Left renal pelvis (tissue), 4 donors: ENCODE results near the gene SREBF2. TPM values are rescaled to one million over a fixed set of nuclear protein-coding genes. Genes with fewer than 3 reads are reported as not detected.
"Not testable (repeated sequence)": the region's sequence is repeated elsewhere in the genome, so short reads cannot be mapped to it uniquely, and the experiment has no call there.

ENCODE experiments used
- DNase-seq, 4 donors: peaks; one replicate each; pipeline ENCODE4 v3.0.0-alpha.2; 2013; ENCODE audit warnings: low read depth in 4 of 4, low spot score in 3 of 4
- polyA plus RNA-seq, 4 donors: library from polyadenylated mRNA; unstranded; fragments of 120-200 nt; gene quantifications; one replicate each; pipeline ENCODE4 v1.2.1, GENCODE V29; 2013; ENCODE audit not compliant: insufficient read length in 4 of 4

SREBF2 gene
- polyA plus RNA-seq, 4 donors: 76.0 to 99.1 (median 93.9) TPM

DNA sequence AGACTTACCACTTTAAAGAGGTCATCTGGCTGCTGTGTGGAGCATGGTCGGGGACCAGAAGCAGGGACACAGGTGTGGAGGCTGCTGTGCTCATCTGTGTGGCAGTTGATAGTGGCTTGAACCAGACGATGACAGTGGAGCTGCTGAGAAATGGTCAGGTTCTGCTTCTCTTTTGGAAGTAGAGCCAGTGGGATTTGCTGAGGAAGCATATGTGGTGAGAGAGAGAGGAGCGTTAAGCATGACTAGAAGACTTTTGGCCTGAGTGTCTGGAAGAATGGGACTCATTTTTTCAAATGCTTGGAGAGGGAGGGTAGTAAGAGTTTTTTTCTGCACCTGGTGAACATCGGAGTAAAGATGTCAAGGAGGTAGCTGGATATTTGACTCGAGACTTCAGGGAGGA, 12.5 kb upstream of the SREBF2 start:
- no peak for DNase-seq

DNA sequence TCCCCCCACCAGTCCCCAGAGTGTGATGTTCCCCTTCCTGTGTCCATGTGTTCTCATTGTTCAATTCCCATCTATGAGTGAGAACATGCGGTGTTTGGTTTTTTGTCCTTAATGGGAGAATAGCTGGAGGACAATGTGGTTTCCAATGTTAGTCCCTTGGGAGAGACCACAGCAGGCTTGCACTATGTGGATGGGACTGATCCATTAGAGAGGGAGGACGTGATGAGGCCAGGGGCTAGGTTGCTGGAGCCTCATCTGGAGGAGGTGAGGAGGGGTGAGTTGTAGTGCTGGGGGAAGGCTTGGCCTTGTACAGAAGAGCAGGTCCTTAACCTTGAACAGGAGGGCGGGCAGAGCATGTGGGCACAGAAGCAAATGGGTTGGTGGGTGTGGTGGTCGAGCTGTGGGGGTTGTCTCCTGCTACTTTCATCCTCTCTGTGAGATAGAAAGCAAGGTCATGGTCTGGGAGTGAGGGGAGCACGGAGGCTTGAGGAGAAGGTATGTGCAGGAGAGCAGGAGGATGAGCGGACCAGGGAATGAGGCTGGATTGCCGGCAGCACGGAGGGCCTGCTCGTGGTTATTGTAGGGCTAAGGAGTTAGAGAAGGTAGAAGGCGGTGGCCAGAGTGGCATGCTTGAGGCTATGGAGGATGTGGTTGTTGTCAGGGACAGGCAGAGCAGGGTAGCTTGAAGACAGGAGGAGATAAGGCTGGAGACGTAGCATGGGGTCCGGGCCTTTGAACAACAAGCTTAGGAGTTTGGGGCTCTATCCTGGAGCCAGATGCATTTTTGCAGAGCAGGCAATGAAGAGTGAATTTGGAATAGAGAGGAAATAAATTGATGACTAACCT, 11.2 kb upstream of the SREBF2 start:
- DNase-seq: no peak

- DNase-seq: no peak
These were observed 10.4 kb upstream of the SREBF2 start for GRCh38 chr22:41822317-41823057.

DNA sequence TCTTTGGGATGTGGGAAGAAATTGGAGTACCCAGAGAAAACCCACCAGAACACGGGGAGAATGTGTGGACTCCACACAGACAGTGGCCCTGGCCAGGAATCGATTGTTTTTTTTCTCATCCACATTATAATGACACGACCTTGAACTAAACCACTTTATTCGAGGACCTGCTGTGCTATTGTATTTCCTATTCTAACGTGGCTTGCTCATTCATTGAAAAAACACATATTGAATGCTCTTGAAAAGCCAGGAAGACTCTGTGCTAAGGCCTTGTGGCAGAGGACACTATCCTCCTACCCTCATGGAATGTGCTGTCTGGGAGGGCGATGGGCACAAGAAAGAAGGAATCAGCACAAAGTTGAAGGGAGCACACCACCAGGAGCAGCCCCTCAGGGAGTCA, 9.1 kb upstream of the SREBF2 start:
- DNase-seq: no peak

DNA sequence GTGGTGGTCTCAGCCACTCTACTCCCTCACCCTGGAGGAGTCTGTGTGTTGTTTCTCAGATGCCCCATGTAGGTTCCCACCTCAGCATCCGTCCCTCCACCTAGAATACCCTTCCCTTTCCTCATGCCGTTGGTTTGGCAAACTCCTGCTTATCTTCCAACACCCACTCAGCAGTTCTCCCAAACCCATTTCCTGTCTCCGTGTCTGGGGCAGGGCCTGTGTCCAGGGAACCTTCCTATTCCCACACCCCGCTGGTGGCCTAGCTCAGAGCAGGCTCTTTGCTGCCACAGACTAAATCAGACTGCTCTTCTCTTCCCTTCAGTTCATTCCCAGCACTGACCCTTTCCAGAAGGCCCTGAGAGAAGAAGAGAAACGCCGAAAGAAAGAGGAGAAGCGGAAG, 7.5 kb upstream of the SREBF2 start:
- no peak for DNase-seq

- no peak for DNase-seq
These were observed 6.9 kb upstream of the SREBF2 start for GRCh38 chr22:41826021-41826420.

- no peak for DNase-seq
These were observed 6.2 kb upstream of the SREBF2 start for GRCh38 chr22:41826430-41827383.

DNA sequence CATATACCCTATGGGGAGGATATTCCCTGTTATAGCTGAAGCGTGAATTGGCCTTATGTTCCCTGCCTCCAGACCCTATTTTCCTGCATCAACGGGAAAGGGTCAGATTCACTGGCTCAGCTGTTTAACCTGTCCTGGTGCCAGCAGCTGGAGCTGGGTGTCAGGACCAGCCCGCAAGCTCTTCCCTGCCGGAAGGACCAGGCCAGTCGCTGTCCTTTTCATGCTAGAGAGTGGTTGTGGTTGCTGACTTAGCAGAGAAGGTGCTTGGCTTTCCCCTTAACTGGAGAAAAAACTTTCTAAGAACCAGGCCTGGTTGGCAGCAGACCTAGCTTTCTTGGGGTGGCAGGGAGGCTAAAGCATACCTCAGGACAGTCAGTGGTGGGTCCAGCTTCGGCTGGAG, 5.2 kb upstream of the SREBF2 start:
- DNase-seq: no peak

GRCh38 chr22:41828516-41828915, 4.4 kb upstream of the SREBF2 start:
- DNase-seq: no peak

DNA sequence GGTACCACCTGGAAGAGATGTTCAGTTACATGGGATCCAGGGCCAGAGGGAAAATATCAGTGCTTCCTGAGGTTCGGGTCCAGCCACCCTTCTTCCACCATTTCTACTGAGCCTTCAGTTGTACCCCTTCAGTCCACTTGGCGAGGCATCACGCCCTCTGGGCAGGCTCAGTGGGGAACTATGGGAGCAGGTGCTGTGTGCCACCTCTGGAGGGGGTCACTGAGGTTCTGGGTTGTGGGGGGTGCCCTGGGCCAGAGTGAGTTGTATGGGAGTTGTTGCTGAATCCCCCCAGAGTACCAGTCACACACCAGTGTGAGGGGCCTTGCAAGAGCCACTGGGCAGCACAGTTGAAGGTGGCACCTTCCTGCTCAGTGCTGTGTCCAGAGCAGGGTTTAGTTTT, 2.7 kb upstream of the SREBF2 start:
- DNase-seq: no peak

DNA sequence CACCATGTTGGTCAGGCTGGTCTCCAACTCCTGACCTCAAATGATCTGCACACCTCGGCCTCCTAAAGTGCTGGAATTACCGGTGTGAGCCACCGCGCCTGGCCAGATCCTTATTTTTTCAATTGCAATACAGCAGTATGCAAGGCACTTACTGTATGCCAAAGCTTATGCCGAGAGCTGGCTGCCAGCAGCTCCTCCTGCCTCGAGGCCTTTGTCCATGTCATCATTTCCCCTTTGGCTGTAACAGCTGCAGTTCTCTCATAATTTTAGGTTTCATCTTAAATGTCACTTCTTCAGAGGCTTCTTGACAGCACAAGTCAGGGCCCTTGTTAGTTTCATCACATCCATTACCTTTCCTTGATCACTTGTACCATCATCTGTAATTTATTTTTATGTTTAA, 1.5 kb upstream of the SREBF2 start:
- no peak for DNase-seq

DNA sequence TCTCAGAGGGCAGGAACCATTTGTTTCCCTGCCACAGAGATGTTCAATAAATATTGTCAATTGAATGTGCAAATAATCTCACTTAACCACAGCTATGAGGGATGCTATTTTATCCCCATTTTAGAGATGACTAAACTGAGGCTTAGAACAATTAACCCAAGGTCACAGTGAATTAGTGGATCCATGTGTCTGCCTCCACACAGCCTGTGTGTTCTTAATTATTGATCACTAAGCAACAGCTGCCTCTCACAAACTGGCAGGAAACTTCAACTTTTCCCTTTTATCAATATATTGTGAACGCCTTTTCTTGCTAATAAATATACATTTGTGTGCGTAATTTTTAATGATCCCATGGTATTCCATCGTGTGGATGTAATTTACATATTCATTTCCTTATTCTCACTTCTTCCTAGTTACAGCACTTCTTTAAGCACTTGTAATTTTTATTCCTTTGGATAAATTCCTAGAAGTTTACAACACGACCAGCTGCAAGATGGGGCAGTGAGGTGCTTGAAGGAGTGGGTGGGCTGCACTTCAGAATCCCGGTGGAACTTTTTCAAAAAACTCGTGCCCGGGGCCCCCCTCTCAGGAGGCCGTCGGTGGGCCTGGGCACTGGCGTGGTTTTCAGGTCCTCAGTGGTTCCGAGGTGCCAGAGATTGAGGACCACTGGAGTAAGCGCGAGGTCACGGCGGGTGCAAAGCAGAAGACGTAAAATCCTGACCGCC, 915 bp upstream of the SREBF2 start:
- DNase-seq: no peak

DNA sequence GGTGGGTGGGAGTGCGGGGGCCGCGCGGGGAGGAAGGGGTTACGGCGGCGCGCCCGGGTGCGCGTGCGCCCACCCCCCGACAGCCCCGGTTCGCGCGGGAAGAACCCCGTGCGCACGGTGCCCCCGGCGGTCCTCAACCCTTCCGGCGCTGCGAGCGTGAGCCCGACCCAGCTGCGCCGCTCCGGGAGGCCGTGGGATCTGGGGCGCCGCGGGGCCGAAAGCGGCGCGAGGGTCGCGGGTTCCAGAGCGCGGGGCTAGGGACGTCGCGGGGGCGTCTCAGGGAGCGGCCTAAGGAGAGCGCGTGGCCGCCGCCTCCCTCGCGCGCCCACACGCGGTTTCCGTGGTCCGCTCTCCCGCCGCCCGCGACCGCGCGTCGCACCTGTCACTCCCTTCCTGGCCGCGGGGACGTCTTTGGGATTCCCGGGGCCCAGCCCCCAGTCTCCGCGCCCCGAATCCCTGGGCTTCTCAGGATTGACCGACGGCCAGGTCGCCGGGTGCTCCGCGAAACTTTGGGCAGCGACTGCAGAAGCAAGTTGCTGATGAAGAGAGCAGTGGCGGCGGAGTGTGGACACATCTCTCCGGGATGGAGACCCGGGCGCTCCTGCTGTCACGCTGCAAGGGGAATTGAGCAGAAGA, 582 bp downstream of the SREBF2 start:
- DNase-seq: no peak

- DNase-seq: no peak
These were observed 1.4 kb downstream of the SREBF2 start for GRCh38 chr22:41834005-41834944.

DNA sequence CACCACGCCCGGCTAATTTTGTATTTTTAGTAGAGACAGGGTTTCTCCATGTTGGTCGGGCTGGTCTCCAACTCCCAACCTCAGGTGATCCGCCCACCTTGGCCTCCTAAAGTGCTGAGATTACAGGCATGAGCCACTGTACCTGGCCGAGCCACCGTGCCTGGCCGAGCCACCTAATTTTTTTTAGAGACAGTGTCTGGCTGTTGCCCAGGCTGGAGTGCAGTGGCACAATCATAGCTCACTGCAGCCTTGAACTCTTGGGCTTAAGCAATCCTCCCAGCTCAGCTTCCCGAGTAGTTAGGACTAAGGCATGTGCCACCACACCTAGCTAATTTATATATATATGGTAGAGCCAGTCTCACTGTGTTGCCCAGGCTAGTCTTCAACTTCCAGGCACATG, 2.6 kb downstream of the SREBF2 start:
- DNase-seq: not testable (repeated sequence)

DNA sequence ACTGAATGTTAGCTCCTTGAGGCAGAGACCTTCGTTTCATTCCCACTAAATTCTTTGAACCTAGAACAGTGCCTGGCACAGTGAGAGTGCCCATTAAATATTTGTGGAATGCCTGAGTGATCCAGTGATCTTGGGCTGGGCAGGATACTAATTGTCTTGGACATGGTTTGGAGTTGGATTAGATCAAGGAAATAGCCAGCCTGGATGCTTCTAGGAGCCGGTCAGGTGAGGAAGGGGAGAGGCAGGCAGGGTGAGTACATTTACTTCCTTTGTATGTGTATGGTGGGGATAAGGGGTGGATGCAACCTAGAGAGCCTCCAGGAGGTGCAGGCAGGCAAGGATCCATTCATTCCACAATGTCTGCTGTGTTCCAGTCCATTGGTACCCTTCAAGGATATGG, 3.6 kb downstream of the SREBF2 start:
- DNase-seq: no peak

GRCh38 chr22:41838842-41839618, 6.1 kb downstream of the SREBF2 start:
- no peak for DNase-seq

DNA sequence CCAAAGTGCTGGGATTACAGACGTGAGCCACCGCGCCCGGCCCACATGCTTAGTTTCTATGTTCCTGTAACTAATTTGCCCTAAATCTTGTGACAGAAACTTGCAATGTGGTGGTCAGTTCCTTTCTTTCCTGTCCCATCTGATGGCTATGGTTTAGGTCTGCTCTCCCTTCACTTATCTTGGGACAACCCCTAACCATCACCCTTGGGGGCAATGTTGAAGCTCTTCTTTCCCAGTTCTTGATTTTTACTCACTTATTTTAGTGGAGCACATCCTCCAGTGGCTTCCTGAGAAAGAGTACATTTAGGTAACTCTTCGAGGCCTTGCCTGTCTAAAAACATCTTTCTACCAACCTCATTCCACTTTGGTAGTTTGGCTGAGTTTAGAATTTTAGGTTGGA, 7.3 kb downstream of the SREBF2 start:
- DNase-seq: no peak
